K562 (cell line): ENCODE data around the gene TLK2.

ENCODE experiments used
- CEBPB ChIP-seq: fragments of 450-650 bp; IDR thresholded peaks from 2 replicates; pipeline ENCODE4 v1.6.1; 2016; ENCODE audit warnings: missing genetic modification characterization, missing compliant biosample characterization
- CTCF ChIP-seq, 3 experiments: IDR thresholded peaks in 2 of 3; conservative IDR thresholded peaks in 1 of 3; 2 replicates each; pipeline ENCODE4 v1.5.1; 2011 to 2012; ENCODE audit warnings: low read length in 3 of 3, mild to moderate bottlenecking in 3 of 3, control low read depth in 2 of 3, improper control_type of control experiment in 1 of 3, inconsistent platforms in 1 of 3, low read depth in 1 of 3, mixed read lengths in 1 of 3, moderate library complexity in 1 of 3; ENCODE audit not compliant: insufficient read depth in 2 of 3
- DLX4 ChIP-seq: fragments of 250-450 bp; sonication (Bioruptor Pico); IDR thresholded peaks from 2 replicates; pipeline ENCODE4 v1.6.1; 2021; ENCODE audit warnings: mild to moderate bottlenecking
- EGR1 ChIP-seq: fragments of 450-650 bp; conservative IDR thresholded peaks from 2 replicates; pipeline ENCODE4 v1.6.1; 2017; ENCODE audit warnings: mild to moderate bottlenecking
- HDAC2 ChIP-seq: fragments of 450-650 bp; IDR thresholded peaks from 2 replicates; pipeline ENCODE4 v1.6.1; 2016; ENCODE audit warnings: mild to moderate bottlenecking
- HMG20B ChIP-seq: fragments of 250-450 bp; sonication (Bioruptor Pico); IDR thresholded peaks from 2 replicates; pipeline ENCODE4 v1.5.0; 2021; ENCODE audit warnings: mild to moderate bottlenecking
- POLR2AphosphoS2 ChIP-seq: IDR thresholded peaks from 2 replicates; pipeline ENCODE4 v1.6.1; 2012; ENCODE audit warnings: low read length, improper control_type of control experiment
- SMAD3 ChIP-seq: fragments of 450-650 bp; formaldehyde crosslinking; conservative IDR thresholded peaks from 2 replicates; pipeline ENCODE4 v1.4.0; 2020; ENCODE audit warnings: mild to moderate bottlenecking
- SNRNP70 ChIP-seq: fragments of 200-400 bp; formaldehyde crosslinking; optimal IDR thresholded peaks from 2 replicates; pipeline ENCODE3; 2017; ENCODE audit warnings: low read depth, low read length

- TF ChIP-seq HMG20B (CRISPR knock-in tag) (no peak), CTCF (IDR thresholded peaks at IDR 0.05 in 2 of 3, conservative IDR thresholded peaks at IDR 0.05 in 1 of 3; ENCODE audit: insufficient read depth in 2 of 3, low read depth in 1 of 3, low read length in 3 of 3) (no peak), SMAD3 (CRISPR knock-in tag) (no peak), POLR2AphosphoS2 (no peak), EGR1 (no peak), DLX4 (CRISPR knock-in tag) (no peak), CEBPB (no peak), HDAC2 (no peak), SNRNP70 (no peak)
These were observed 93.9 kb downstream of the TLK2 start for GRCh38 chr17:62572488-62572887.
